Tibial nerve (tissue), 4 donors: Measurements from ENCODE around the gene MARS1. TPM values are rescaled to one million over a fixed set of nuclear protein-coding genes. Genes with fewer than 3 reads are reported as not detected.
A peak's percentile ranks its signal among the peaks of the same experiment; 100 is the strongest.

Experiments used
- DNase-seq, 2 donors: peaks; one replicate each; pipeline ENCODE4 v3.0.0-alpha.2; 2019; ENCODE audit warnings: low spot score in 2 of 2
- H3K27ac ChIP-seq, 4 donors: fragments of 200-600 bp; sonication (generic) in 3 of 4; one replicate each; pipeline ENCODE4 v1.5.1; 2017 to 2019; ENCODE audit warnings: mild to moderate bottlenecking in 1 of 4
- H3K27me3 ChIP-seq, 2 donors: fragments of 200-600 bp; sonication (generic) in 1 of 2; one replicate each; pipeline versions ENCODE4 v1.5.1 to v1.6.0; 2017 to 2019
- H3K36me3 ChIP-seq, 3 donors: fragments of 200-600 bp; sonication (generic); one replicate each; pipeline ENCODE4 v1.5.1; 2018 to 2019
- H3K4me1 ChIP-seq, 4 donors: fragments of 200-600 bp; sonication (generic) in 3 of 4; one replicate each; pipeline ENCODE4 v1.5.1; 2017 to 2019
- H3K4me3 ChIP-seq, 4 donors: fragments of 200-600 bp; sonication (generic) in 3 of 4; one replicate each; pipeline ENCODE4 v1.5.1; 2017 to 2019; ENCODE audit warnings: mild to moderate bottlenecking in 1 of 4, moderate library complexity in 1 of 4
- H3K9me3 ChIP-seq, 4 donors: fragments of 200-600 bp; sonication (generic) in 3 of 4; one replicate each; pipeline ENCODE4 v1.5.1; 2017 to 2019
- EP300 ChIP-seq, 2 donors: sonication (generic); formaldehyde crosslinking; IDR thresholded peaks; one replicate each; pipeline ENCODE4 v1.6.1; 2017; ENCODE audit warnings: antibody characterized with exemption in 2 of 2, mild to moderate bottlenecking in 1 of 2
- POLR2A ChIP-seq, 2 donors: fragments of 450-650 bp; IDR thresholded peaks; one replicate each; pipeline ENCODE4 v1.6.1; 2017; ENCODE audit warnings: antibody characterized with exemption in 2 of 2, mild to moderate bottlenecking in 2 of 2, moderate library complexity in 2 of 2
- WGBS, 2 donors: methylation state at CpG; one replicate each; pipeline ENCODE4 v1.1.5; 2018; 5-methylcytosine and 5-hydroxymethylcytosine counted together
- total RNA-seq, 4 donors: library from RNA; depleted of rRNA; stranded (reverse); fragments of >200 nt; gene quantifications; one replicate each; pipeline ENCODE4 v1.1.0, GENCODE V29; 2016
- TF ChIP-seq, protein P1 (sequence below), 5 experiments: fragments of 200-600 bp in 3 of 5; fragments of 450-650 bp in 2 of 5; sonication (generic) in 3 of 5; IDR thresholded peaks; one replicate each; pipeline ENCODE4 v1.5.1; 2016 to 2019; ENCODE audit warnings: antibody characterized with exemption in 5 of 5, mild to moderate bottlenecking in 3 of 5, moderate library complexity in 2 of 5

Gene MARS1
- total RNA-seq, 4 donors from 2014 or later = 53.5 to 101 (median 74.2) TPM

DNA sequence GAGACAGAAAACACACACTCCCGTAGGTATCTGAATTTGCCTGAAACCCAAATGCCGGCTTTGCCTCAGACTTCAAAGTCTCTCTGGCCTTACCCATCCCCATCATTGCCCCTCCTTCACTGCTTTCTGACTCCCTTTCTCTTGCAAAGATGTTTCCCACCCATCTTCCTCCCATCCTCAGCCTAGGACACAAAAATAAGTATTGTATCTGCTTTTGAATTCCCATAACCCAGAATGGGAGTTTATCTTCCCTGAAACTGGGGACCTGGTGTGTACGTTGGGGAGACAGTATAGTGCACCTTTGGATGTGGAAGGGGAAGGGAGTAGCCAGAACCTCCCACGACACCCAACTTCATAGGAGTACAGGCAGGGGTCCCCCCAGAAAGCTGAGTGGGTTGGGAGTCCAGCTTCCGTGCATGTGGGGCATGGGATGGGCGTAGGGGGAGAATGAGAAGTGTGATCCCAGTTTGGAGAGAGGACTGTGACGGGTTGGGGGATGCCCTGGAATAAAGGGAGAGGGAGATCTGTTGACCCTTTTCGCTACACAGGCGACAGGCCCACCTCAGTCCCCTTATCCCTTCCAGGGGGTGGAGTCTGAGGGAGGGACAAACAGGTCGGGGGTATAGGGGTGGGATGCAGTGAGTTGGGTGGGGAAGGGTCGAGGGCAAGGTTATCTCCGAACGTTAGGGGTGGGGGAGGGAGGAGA, 61.5 kb downstream of the MARS1 start:
- Histone ChIP-seq H3K36me3 (no peaks in the 10 kb centered on the region), H3K27ac (peak overlapping the region; percentile 4 to 51 (median 46)), H3K27me3 (peaks cover 2 to 28% of the 10 kb centered on the region in 2 donors), H3K9me3 (no peaks in the 10 kb centered on the region), H3K4me3 (peak overlapping the region; percentile 28 to 51 (median 46)), H3K4me1 (peaks cover 3 to 39% (median 22%) of the 10 kb centered on the region in 4 donors)
- 33 to 41% methylated on average over 13 of the region's 13 CpGs for WGBS, 2 donors
- no peak for DNase-seq
- TF ChIP-seq POLR2A (IDR thresholded peaks at IDR 0.05) = no peak
- TF ChIP-seq, protein P1, sequence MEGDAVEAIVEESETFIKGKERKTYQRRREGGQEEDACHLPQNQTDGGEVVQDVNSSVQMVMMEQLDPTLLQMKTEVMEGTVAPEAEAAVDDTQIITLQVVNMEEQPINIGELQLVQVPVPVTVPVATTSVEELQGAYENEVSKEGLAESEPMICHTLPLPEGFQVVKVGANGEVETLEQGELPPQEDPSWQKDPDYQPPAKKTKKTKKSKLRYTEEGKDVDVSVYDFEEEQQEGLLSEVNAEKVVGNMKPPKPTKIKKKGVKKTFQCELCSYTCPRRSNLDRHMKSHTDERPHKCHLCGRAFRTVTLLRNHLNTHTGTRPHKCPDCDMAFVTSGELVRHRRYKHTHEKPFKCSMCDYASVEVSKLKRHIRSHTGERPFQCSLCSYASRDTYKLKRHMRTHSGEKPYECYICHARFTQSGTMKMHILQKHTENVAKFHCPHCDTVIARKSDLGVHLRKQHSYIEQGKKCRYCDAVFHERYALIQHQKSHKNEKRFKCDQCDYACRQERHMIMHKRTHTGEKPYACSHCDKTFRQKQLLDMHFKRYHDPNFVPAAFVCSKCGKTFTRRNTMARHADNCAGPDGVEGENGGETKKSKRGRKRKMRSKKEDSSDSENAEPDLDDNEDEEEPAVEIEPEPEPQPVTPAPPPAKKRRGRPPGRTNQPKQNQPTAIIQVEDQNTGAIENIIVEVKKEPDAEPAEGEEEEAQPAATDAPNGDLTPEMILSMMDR (IDR thresholded peaks at IDR 0.05) = no peak
- no peak for TF ChIP-seq EP300 (IDR thresholded peaks at IDR 0.05)

- H3K36me3 ChIP-seq = no peaks in the 10 kb centered on the region
- peak within 1 kb of the TSS; percentile 28 to 51 (median 46) for H3K4me3 ChIP-seq
- TF ChIP-seq, protein P1 (IDR thresholded peaks at IDR 0.05) = no peak
- peak in 1 of 2 donors; percentile 20 for TF ChIP-seq POLR2A (IDR thresholded peaks at IDR 0.05)
- TF ChIP-seq EP300 (IDR thresholded peaks at IDR 0.05) = peak in 1 of 2 donors; percentile 24
- DNase-seq = no peak
- peaks cover 2 to 28% of the 10 kb centered on the region in 2 donors for H3K27me3 ChIP-seq
- no peaks in the 10 kb centered on the region for H3K9me3 ChIP-seq
- peaks cover 3 to 31% (median 19%) of the 10 kb centered on the region in 4 donors for H3K4me1 ChIP-seq
- H3K27ac ChIP-seq = peak within 1 kb of the TSS; percentile 4 to 51 (median 46)
- WGBS, 2 donors = 5 to 8% methylated on average over 17 to 50 of the region's 52 CpGs
Measured at GRCh38 chr12:57549909-57550640, 62.2 kb downstream of the MARS1 start, which contains the start of gene KIF5A. Gene KIF5A (plus strand): TSS chr12:57550044. CDS start chr12:57550272, 228 bp downstream.

DNA sequence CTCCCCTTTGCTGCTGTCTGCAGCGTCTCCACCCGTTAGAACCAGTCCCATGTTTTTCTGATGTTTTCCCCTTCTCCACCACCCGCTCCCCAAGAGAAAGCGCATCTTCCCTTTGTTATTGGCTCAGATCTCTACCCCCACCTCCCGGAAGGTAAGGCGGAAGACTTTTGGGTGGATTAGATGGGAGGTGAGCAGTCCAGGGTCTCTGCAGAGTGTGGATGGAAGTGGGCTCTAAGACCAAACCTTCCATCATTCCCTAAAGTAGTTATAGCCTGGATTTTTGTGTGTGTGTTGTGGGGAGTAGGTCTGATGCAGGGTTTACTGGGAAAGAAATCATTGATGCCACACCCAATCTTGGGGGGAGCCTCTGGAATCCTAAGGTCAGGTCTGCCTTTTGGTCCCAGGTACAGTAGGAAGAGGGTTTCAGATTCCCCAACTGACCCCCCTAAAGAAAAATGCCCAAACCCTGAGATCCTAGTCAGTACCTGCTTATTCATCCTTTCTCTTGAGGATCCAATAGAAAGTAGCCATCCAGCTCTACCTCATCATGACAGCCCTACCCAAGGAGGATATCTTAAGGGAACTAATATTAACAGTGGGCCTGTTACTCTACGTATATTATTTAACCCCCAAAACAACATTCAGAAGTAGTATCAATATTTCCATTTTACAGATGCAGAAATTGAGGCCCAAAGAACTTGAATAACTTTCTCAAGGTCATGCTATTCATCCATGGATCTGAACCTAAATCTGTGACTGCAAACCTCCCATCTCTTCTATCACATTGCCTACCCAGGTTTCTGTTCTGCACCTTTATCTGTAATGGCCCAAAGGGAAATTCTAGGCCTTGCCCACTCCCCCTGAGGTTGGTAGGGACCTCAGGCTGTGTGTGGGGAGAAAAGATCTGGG, 63.0 kb downstream of the MARS1 start:
- Histone ChIP-seq H3K27me3 (peaks cover 2 to 28% of the 10 kb centered on the region in 2 donors), H3K4me3 (peak overlapping the region in 3 of 4 donors; percentile 43 to 51 (median 50)), H3K4me1 (peaks cover 0 to 23% (median 12%) of the 10 kb centered on the region in 4 donors), H3K9me3 (no peaks in the 10 kb centered on the region), H3K27ac (peak overlapping the region in 3 of 4 donors; percentile 45 to 51 (median 48)), H3K36me3 (no peaks in the 10 kb centered on the region)
- WGBS, 2 donors = 55 to 63% methylated on average over 7 of the region's 7 CpGs
- TF ChIP-seq, protein P1 (IDR thresholded peaks at IDR 0.05) = no peak
- TF ChIP-seq EP300 (IDR thresholded peaks at IDR 0.05) (no peak), POLR2A (IDR thresholded peaks at IDR 0.05) (no peak)
- DNase-seq = no peak

GRCh38 chr12:57551637-57552305, 63.9 kb downstream of the MARS1 start:
- 64 to 72% methylated on average over 3 of the region's 3 CpGs for WGBS, 2 donors
- Histone ChIP-seq H3K4me3 (no peak overlapping the region), H3K36me3 (no peaks in the 10 kb centered on the region), H3K27ac (peak overlapping the region in 1 of 4 donors; percentile 2), H3K9me3 (no peaks in the 10 kb centered on the region), H3K27me3 (peaks cover 2 to 28% of the 10 kb centered on the region in 2 donors), H3K4me1 (peaks cover 0 to 18% (median 7%) of the 10 kb centered on the region in 4 donors)
- TF ChIP-seq EP300 (IDR thresholded peaks at IDR 0.05) (no peak), POLR2A (IDR thresholded peaks at IDR 0.05) (no peak)
- TF ChIP-seq, protein P1 (IDR thresholded peaks at IDR 0.05) = no peak
- no peak for DNase-seq
